NCI-H69 (cell line): ENCODE data around the gene PCMT1.
"Not testable (repeated sequence)": the region's sequence is repeated elsewhere in the genome, so short reads cannot be mapped to it uniquely, and the experiment has no call there.

Experiments used
- DNase-seq: peaks from one replicate; lab custom pipeline; 2025; lab: John Stamatoyannopoulos, UW

The PCMT1 gene

GRCh38 chr6:149749594-149750135, at the start of gene PCMT1:
Gene PCMT1, plus strand, starts transcription at chr6:149749741. Its CDS starts 161 bp downstream, at chr6:149749902.
- DNase-seq = peak; percentile 97

- no peak for DNase-seq
Measured at GRCh38 chr6:149701714-149702113, 47.8 kb upstream of the PCMT1 start.

DNA sequence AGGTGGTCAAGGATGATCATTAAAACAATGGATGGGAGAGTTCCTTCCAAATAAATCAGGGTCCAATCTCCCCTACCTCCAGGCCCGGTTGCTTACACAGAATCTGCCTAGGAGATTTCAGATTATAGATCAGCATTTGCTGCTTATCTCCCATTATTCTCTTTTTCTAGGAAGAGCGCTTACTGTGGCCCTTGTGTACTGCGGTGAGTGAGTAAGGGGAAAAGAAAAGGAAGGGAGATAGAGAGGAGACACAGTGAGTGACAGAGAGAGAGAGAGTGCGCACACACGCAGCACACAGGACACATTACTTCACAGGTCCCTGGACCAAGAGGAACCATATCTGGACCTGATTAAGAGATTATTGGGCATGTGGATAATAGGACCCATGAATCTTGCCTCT, 37.8 kb upstream of the PCMT1 start:
- DNase-seq = no peak

- no peak for DNase-seq
Measured at GRCh38 chr6:149714442-149714841, 35.1 kb upstream of the PCMT1 start.

DNA sequence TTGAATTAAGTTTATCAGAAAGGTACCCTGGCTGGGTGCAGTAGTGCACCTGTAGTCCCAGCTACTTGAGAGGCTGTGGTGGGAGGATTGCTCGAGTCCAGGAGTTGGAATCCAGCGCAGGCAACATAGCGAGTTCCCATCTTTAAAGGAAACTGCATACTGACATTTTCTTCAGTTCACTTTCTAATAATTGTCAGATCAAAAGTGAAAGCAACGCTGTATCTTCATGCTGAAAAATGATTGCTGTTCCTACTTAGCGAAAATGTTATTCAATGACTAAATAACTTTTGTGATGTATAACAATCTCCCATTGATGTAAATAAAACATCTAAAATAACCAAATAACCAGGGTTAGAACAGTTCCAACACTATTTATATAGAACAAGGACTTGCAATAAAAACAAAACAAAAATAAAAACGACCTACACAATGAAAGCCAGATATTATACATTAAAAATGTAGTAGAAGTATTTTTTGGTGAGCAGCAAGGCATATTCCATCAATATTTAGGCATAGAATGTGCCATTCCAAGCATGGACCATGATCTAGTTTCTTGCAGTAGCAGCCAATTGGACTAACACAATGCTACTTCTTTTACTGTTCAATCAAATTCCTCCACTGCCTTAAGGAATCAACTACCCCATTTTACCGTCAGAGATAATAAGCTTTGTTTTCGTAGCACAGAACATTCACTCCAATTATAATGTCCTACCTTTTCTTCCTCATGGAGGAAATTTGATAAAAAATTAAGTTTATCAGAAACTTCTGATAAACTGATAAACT, 33.2 kb upstream of the PCMT1 start:
- DNase-seq = no peak

DNA sequence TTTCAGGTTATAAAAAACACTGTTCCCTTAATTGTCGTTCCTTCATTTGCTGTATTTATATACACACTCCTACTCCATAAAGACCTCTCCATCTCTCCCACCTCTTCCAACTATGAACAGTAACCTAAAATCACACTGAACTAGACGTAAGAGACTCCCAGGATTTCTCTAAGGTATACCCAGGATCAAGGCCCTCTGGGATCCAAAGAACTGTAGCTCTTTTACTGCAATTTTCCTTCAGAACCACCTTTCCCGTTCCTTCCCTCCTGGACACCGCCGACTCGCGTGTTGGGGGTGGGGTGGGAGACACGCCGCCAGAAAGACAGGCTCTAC, 32.3 kb upstream of the PCMT1 start:
- DNase-seq = no peak

DNA sequence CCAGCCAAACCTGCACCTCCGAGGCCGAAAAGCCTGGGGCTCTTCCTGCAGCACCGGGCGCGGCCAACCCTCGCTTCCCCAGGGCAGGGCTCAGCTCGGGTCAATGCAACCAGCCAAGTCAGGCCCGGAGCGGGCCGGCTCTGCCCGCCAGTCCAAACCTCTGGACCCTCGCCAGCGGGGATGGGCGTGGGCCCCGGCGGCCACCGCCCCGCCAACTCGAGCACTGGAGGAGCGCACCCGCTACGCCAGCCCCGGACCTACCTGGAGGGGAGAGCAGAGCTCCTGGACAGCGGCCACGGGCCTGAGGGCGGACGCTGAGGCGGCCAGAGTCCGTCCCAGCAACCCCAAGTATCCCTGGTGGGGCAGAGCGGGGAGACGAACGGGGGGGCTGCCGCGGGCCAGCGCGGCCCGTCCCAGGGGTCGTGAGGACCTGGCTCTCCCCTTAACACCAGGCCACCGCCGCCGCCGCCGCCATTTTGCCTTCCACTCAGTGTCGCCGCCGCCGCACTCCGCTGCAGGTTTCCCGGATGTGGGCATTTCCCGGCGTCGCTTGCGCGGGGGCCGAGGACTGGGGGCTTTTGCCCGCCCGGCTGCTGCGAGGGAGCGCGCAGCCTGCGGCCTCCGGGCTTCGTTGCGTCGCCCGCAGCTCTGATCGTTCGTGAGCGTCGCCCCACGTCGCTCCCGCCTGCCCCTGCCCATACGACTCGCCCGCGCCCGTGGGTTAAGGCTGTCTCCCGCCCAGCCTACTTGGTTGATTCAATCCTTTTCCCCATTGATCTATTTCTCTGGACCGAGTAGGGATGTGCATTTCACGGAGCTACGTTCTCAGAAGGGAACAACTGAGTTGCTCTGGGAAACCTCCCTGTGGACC, 31.7 kb upstream of the PCMT1 start, which contains the start of gene LATS1:
LATS1 (minus strand) TSS at position 514 of the 871 bp plus-strand sequence. CDS start 15,975 bp downstream, outside the sequence.
- DNase-seq = peak; percentile 94

DNA sequence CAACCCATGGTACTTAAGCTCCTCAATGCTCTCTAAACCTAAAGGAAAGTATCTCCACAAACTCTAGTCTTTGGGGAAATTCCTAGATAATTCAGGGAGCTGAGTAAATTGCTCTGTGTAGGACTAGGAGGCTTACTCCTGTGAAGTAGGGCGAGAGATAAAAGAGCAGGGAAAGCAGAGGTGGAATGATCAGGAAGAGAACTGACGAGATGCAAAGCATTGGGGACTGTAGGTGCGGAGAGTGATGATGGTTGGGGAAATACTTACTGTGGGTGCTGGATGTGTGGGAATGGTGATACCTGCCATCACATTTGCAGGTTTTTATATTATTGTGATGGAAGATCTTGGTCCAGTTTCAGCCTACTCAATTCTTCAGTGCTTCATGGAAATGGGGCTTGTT, 30.0 kb upstream of the PCMT1 start:
- no peak for DNase-seq

GRCh38 chr6:149723262-149723661, 26.3 kb upstream of the PCMT1 start:
- DNase-seq = no peak

GRCh38 chr6:149723771-149724417, 25.6 kb upstream of the PCMT1 start:
- DNase-seq = peak; percentile 69

GRCh38 chr6:149725785-149726184, 23.8 kb upstream of the PCMT1 start:
- DNase-seq = no peak

DNA sequence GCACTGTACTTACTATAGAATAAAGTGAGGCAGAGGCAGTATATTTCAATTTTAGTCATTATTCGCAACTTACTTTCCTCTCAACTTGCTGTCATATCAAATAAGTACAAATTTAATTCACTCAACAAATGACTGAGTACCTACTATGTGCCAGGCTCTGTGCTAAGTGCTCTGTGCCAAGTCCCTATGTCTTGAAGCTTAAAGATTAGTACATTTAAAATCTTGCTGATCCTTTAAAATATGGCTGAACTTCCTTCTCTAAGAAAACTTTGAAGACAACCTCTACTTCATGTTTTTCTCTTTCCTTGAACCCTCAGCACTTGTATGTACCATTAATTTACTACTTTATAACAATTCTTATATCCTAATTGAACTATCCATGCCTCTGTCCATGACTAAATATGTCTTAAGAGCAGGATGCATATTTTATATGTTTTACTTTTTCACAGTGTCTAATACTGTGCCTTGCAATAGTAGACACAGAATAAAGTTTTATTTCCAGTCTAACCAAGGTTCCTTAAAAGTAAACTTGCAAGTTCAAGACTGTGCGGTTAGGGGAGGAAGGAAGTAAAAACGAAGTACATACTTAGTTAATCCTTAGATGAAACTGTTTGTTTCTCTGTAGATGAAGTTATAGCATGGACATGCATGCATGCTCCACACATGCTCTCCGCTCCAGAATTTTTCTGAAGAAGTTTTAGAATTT, 21.6 kb upstream of the PCMT1 start:
- DNase-seq = no peak

DNA sequence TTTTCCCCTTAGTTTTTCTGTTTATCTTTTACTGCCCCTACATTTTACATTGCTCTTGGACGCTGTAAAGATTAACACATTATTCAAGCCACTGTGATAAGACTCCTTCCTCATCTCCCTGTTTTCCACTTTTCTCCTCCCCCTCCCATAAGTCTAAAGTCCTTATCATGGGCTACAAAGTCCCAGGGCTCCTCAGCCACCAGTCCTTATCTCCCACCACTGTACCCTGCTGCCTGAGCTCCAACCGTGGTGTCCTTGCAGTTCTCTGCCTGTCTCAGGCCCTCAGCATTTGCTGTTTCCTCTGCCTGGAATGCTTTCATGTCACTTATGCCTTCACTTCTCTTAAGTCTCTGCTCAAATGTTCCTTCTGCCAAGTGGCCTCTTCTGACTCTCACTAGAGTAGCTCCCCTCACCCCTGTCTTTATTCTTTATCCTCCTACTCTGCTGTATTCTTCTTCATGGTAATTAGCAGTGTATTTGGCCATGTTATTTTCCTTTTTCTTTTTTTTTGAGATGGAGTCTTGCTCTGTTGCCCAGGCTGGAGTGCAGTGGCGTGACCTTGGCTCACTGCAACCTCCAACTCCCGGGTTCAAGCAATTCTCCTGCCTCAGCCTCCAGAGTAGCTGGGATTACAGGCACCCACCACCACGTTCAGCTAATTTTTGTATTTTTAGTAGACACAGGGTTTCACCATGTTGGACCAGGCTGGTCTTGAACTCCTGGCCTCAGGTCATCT, 20.9 kb upstream of the PCMT1 start:
- DNase-seq = no peak

- DNase-seq = no peak
Measured at GRCh38 chr6:149729824-149730223, 19.7 kb upstream of the PCMT1 start.

DNA sequence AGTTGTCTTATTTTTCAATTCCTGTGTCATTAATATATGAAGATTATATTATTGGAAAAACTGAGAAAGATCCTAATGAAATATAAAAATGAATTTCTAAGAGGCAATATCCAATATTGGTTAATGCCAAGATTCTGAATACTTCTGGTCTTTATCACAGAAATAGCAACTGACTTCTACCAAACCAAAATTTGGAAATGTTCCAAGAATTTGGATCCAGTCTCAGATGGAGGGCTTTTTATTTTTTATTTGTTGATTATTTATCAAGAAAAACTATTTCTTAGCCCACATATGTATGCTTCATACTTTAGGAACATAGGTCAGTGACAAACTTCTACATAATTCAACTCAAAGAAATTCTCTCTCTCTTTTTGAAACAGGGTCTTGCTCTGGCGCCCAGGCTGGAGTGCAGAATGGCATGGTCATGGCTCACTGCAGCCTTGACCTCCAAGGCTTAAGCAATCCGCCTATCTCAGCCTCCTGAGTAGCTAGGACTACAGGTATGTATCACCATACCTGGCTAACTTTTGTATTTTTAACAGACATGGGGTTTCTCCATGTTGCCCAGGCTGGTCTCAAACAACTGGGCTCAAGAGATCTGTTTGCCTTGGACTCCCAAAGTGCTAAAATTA, 16.3 kb upstream of the PCMT1 start:
- DNase-seq = no peak

DNA sequence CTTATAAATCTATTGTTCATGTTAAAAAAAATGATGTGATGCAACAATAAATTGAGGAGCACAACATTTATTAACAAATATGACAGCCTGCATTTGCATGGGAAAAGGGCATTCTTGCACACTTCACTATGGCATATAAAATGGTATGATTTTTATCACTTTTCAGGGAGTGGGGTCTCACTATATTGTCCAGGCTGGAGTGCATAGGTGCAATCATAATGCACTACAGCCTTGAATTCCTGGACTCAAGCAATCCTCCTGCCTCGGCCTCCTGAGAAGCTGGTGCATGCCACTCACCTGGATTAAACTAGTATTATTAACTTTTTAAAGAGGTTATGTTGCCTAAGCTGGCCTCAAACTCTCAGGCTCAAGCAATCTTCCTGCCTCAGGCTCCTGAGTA, 14.6 kb upstream of the PCMT1 start:
- no peak for DNase-seq

GRCh38 chr6:149745252-149745651, 4.3 kb upstream of the PCMT1 start:
- DNase-seq = not testable (repeated sequence)

DNA sequence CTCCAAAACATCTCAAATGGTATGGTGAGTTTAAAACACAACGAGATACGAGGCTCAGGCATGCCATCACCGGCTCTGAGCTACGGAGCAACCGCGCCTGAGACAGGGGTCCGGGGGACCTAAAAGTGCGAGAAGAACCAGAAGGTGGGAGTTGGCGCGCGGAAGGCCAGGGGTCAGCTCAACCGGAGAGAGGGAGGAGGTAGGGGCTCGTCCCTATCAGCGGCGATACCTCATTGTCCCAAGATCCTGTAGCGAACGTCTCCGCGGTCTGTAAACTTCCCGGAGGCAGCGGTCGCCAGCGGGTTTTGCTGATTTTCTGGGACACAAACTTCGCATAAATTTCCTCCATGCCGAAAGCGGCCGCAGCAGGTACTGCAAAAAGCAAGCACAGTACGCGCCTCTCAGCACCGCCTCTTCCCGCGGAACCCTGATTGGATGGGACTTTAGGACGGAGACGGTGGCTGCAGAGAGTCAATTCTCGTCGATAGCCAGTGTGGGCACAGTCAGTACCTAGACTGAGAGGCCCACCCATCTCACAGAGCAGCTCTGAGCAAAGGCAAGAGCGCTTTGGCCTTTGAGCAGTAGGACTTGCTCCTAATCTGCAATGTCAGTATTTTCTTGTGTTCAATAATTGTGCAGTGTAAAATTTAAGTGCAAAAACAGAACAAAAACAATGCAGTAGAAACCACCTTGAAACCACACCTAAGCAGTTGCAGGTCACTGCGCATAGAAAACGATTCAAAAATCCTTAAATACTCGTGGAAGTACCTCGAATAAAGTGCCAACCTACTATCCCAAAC, 3.2 kb upstream of the PCMT1 start, which contains the start of gene NUP43:
NUP43 (minus strand) TSS at position 383 of the 800 bp plus-strand sequence; CDS start at position 349, 34 bp downstream.
- peak; percentile 98 for DNase-seq

- DNase-seq = not testable (repeated sequence)
Measured at GRCh38 chr6:149749082-149749593, 403 bp upstream of the PCMT1 start.
